SIG-M5 treated with dmso at 0.1 percent for 504 hours (cell line): ENCODE measurements around the gene TNFRSF1B.
"Not testable (repeated sequence)": the region's sequence is repeated elsewhere in the genome, so short reads cannot be mapped to it uniquely, and the experiment has no call there.

Experiments
- DNase-seq: peaks from one replicate; lab custom pipeline; 2025; ENCODE audit not compliant: unreplicated experiment; lab: John Stamatoyannopoulos, UW

TNFRSF1B gene

GRCh38 chr1:12209495-12209832 is 42.7 kb downstream of the TNFRSF1B start:
- DNase-seq = no peak

GRCh38 chr1:12215118-12215961 is 48.5 kb downstream of the TNFRSF1B start:
- no peak for DNase-seq

- no peak for DNase-seq
Measured at GRCh38 chr1:12219800-12220199, 53.0 kb downstream of the TNFRSF1B start.

GRCh38 chr1:12220890-12221289 is 54.1 kb downstream of the TNFRSF1B start:
- no peak for DNase-seq

- DNase-seq = not testable (repeated sequence)
Measured at GRCh38 chr1:12222700-12223099, 55.9 kb downstream of the TNFRSF1B start.

GRCh38 chr1:12224092-12224491 is 57.3 kb downstream of the TNFRSF1B start:
- not testable (repeated sequence) for DNase-seq

GRCh38 chr1:12228979-12229378 is 62.2 kb downstream of the TNFRSF1B start:
- no peak for DNase-seq

- no peak for DNase-seq
Measured at GRCh38 chr1:12229386-12229834, 62.6 kb downstream of the TNFRSF1B start.

- DNase-seq = peak; percentile 61
Measured at GRCh38 chr1:12229835-12230548, 63.2 kb downstream of the TNFRSF1B start, which contains the start of gene VPS13D. TSS of gene VPS13D (plus strand) at chr1:12230030. CDS start at chr1:12234267, 4,237 bp downstream.

- no peak for DNase-seq
Measured at GRCh38 chr1:12230549-12231275, 63.9 kb downstream of the TNFRSF1B start.

- no peak for DNase-seq
Measured at GRCh38 chr1:12231276-12231595, 64.4 kb downstream of the TNFRSF1B start.

GRCh38 chr1:12232221-12232620 is 65.4 kb downstream of the TNFRSF1B start:
- no peak for DNase-seq

GRCh38 chr1:12244078-12244477 is 77.3 kb downstream of the TNFRSF1B start:
- no peak for DNase-seq

GRCh38 chr1:12244585-12244984 is 77.8 kb downstream of the TNFRSF1B start:
- no peak for DNase-seq

- no peak for DNase-seq
Measured at GRCh38 chr1:12245116-12245515, 78.3 kb downstream of the TNFRSF1B start.

GRCh38 chr1:12245733-12246132 is 78.9 kb downstream of the TNFRSF1B start:
- no peak for DNase-seq

- no peak for DNase-seq
Measured at GRCh38 chr1:12246584-12246983, 79.8 kb downstream of the TNFRSF1B start.

GRCh38 chr1:12249181-12249580 is 82.4 kb downstream of the TNFRSF1B start:
- DNase-seq = no peak

- no peak for DNase-seq
Measured at GRCh38 chr1:12249748-12250147, 83.0 kb downstream of the TNFRSF1B start.

GRCh38 chr1:12251442-12251841 is 84.7 kb downstream of the TNFRSF1B start:
- no peak for DNase-seq

- DNase-seq = no peak
Measured at GRCh38 chr1:12255913-12256312, 89.1 kb downstream of the TNFRSF1B start.

GRCh38 chr1:12258272-12258671 is 91.5 kb downstream of the TNFRSF1B start:
- no peak for DNase-seq
